Renal cortex interstitium (tissue), 11 donors: ENCODE measurements around the gene INHBC. TPM values are rescaled to one million over a fixed set of nuclear protein-coding genes. Genes with fewer than 3 reads are reported as not detected.

Experiments used
- DNase-seq, 11 donors: peaks; one replicate each; pipeline ENCODE4 v3.0.0-alpha.2; 2013; ENCODE audit warnings: low read depth in 9 of 11, low spot score in 4 of 11; ENCODE audit errors: extremely low read depth in 1 of 11
- polyA plus RNA-seq, 3 donors: library from polyadenylated mRNA; unstranded; fragments of 120-200 nt; gene quantifications; one replicate each; pipeline ENCODE4 v1.2.1, GENCODE V29; 2013; ENCODE audit not compliant: insufficient read length in 3 of 3

Gene INHBC
- polyA plus RNA-seq, 3 donors: 0.25 to 0.33 (median 0.32) TPM

DNA sequence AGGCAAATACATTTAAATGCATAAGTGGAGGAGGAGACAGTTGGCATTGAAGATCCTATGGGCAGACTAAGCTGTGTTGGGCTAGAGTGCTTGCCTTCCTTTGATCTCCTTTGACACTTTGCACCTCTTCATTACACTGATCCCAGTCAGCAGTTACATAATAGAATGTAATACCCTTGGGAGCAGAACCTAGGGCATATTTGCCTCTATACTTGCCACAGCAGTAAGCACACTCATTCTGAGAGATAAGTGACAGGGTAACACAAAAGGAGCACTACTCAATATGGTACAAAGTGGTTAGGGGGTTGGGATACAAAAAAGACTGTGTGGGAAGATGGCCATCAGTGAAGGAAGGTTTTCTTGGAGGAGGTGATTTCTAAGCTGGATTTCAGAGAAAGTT, 62.2 kb downstream of the INHBC start:
- DNase-seq: no peak

DNA sequence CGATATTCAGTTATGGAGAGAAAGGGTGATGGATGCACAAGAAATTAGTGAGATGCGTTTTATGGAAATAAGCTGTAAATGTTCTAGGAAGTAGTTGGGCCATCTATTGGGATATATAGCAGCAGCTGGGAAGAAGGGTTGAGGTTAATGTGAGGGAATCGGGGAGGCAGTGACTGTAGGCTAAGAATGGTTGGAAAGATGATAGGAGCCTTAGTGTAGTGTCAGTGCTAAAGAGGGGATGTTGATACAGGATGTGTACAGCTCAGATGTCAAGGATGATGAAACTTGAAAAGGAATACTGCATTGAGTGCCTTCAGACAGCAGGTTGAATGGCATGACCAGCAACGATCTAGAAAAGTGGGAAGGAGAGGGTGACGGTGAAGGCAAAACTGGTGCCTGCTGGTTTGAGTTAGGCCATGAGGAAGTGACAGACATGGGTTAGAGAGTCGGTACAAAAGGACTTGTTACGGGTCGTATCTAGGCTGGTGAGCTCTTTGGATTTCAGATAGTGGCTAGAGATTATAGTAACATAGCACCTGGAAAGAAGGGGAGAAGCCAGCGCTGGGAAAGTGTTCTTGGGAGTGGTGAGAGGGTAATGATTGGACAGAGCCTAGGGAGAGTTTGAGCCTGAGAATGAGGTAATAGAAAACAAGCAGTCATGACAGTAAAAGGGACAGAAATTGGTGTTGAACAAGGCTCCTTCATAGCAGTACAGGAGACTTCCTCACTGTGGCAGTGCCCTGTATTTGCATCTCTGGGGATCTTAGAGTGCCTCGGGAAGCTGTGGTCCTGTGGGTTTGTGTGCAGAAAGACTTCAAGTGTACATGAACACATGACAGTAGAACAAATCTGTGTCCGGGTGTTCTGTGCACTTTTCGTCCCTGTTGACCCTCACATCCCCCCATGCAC, 62.9 kb downstream of the INHBC start:
- no peak for DNase-seq

DNA sequence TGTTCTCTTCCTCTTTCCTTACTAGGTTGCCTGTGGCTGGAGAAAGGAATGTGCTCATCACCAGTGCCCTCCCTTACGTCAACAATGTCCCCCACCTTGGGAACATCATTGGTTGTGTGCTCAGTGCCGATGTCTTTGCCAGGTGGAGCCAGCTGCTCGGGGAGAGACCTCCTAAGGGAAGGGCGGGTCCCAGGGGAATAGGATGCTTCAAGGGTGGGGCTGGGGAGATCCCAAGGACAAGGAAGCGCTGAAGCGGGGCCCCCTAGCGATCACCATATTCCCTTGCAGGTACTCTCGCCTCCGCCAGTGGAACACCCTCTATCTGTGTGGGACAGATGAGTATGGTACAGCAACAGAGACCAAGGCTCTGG, 63.5 kb downstream of the INHBC start:
- DNase-seq: no peak

DNA sequence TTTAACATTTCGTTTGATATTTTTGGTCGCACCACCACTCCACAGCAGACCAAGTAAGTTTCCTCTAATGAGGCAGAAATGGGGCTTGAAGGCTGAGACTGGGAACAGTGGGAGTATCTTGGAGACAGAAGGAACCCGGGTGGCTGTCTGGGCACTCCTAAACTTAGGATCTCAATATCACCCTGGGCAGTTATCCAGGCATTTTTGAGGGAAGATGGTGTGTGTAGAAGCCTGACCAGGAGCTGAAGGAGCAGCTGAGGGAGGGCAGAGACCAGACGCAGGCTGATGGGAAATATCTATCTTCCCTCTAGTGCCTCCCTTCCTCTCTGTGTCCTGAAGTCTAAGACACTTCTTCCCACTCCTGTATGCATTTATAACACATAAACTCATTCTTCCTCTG, 64.0 kb downstream of the INHBC start:
- no peak for DNase-seq

DNA sequence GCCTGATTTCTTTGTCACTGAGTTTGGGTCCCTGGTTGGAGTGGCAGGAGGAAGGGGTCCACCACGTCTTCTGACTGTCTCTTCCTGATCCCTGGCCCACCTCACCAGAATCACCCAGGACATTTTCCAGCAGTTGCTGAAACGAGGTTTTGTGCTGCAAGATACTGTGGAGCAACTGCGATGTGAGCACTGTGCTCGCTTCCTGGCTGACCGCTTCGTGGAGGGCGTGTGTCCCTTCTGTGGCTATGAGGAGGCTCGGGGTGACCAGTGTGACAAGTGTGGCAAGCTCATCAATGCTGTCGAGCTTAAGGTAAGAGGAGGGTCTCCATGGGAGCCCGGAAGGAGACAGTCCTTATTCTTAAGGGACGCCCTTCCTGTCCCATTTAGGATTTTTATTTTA, 65.6 kb downstream of the INHBC start:
- DNase-seq: no peak

Other genes with a start within 250 kb of the INHBC start
- gene NXPH4, start 218.0 kb upstream of the INHBC start, polyA plus RNA-seq: 1 to 10 TPM; 3.0 to 5.6 (median 4.2) TPM
- gene SHMT2, start 205.1 kb upstream of the INHBC start, polyA plus RNA-seq: 10 to 100 TPM; 69.1 to 86.6 (median 77.3) TPM
- gene STAC3, start 183.6 kb upstream of the INHBC start, polyA plus RNA-seq: 1 to 10 TPM; 5.2 to 8.0 (median 6.1) TPM
- gene R3HDM2, start 3.7 kb upstream of the INHBC start, polyA plus RNA-seq: 100 to 1,000 TPM in 1 of 3 donors, 10 to 100 TPM in 2; 62.4 to 109 (median 81.4) TPM
- gene INHBE, start 20.5 kb downstream of the INHBC start, polyA plus RNA-seq: under 1 TPM; 0.65 to 0.77 (median 0.66) TPM
- gene GLI1, start 25.0 kb downstream of the INHBC start, polyA plus RNA-seq: 10 to 100 TPM; 16.4 to 22.8 (median 20.3) TPM
- gene ARHGAP9, start 45.1 kb downstream of the INHBC start, polyA plus RNA-seq: 1 to 10 TPM; 2.9 to 3.1 (median 3.0) TPM
- 100 to 1,000 TPM; 113 to 145 (median 114) TPM for gene MARS1, start 53.3 kb downstream of the INHBC start, polyA plus RNA-seq
- 10 to 100 TPM; 28.4 to 36.2 (median 31.4) TPM for gene DDIT3, start 85.7 kb downstream of the INHBC start, polyA plus RNA-seq
- gene MBD6, start 88.0 kb downstream of the INHBC start, polyA plus RNA-seq: 100 to 1,000 TPM in 1 of 3 donors, 10 to 100 TPM in 2; 52.7 to 108 (median 65.9) TPM
- 100 to 1,000 TPM; 160 to 172 (median 172) TPM for gene DCTN2, start 112.4 kb downstream of the INHBC start, polyA plus RNA-seq
- gene KIF5A, start 115.3 kb downstream of the INHBC start, polyA plus RNA-seq: under 1 TPM; 0.50 to 0.88 (median 0.76) TPM
- 10 to 100 TPM; 36.5 to 42.1 (median 40.0) TPM for gene PIP4K2C, start 156.4 kb downstream of the INHBC start, polyA plus RNA-seq
- gene DTX3, start 170.0 kb downstream of the INHBC start, polyA plus RNA-seq: 10 to 100 TPM; 54.5 to 74.5 (median 63.9) TPM
- gene ARHGEF25, start 176.7 kb downstream of the INHBC start, polyA plus RNA-seq: 10 to 100 TPM; 29.8 to 37.5 (median 36.4) TPM
- 1 to 10 TPM in 1 of 3 donors, under 1 TPM in 2; 0.84 to 1.3 (median 0.97) TPM for gene B4GALNT1, start 198.4 kb downstream of the INHBC start, polyA plus RNA-seq